Glomerular endothelial cell (primary cell): Measurements from ENCODE around the gene B3GNT8. TPM values are rescaled to one million over a fixed set of nuclear protein-coding genes. Genes with fewer than 3 reads are reported as not detected.
"Not testable (repeated sequence)": the region's sequence is repeated elsewhere in the genome, so short reads cannot be mapped to it uniquely, and the experiment has no call there.

Experiments used
- DNase-seq: peaks from one replicate; pipeline ENCODE4 v3.0.0-alpha.2; 2011; ENCODE audit warnings: low read depth, low spot score; ENCODE audit errors: extremely low read depth
- total RNA-seq: library from RNA; depleted of rRNA; stranded (reverse); fragments of >200 nt; gene quantifications from 2 replicates; pipeline ENCODE4 v1.2.3, GENCODE V29; 2015

The B3GNT8 gene
- 0.19 and 5.5 TPM in 2 replicates for total RNA-seq

GRCh38 chr19:41426952-41427646, at the start of gene B3GNT8:
TSS of gene B3GNT8 (minus strand) at chr19:41427374. CDS start at chr19:41426778, 596 bp downstream.
- DNase-seq = no peak

- no peak for DNase-seq
These were observed 49.4 kb upstream of the B3GNT8 start for GRCh38 chr19:41476583-41476982.

- not testable (repeated sequence) for DNase-seq
These were observed 36.4 kb upstream of the B3GNT8 start for GRCh38 chr19:41463257-41464256.

GRCh38 chr19:41462497-41462896, 35.3 kb upstream of the B3GNT8 start:
- no peak for DNase-seq

- DNase-seq = no peak
These were observed 30.1 kb upstream of the B3GNT8 start for GRCh38 chr19:41457241-41457640.

- DNase-seq = no peak
These were observed 29.3 kb upstream of the B3GNT8 start for GRCh38 chr19:41456342-41456918.

GRCh38 chr19:41455936-41456335, 28.8 kb upstream of the B3GNT8 start:
- DNase-seq = no peak

- DNase-seq = no peak
These were observed 25.6 kb upstream of the B3GNT8 start for GRCh38 chr19:41452584-41453275.

- no peak for DNase-seq
These were observed 22.6 kb upstream of the B3GNT8 start for GRCh38 chr19:41449865-41450178.

GRCh38 chr19:41449079-41449864, 22.1 kb upstream of the B3GNT8 start:
- peak; percentile 34 for DNase-seq

GRCh38 chr19:41447732-41448332, 20.7 kb upstream of the B3GNT8 start:
- no peak for DNase-seq

- no peak for DNase-seq
These were observed 18.4 kb upstream of the B3GNT8 start for GRCh38 chr19:41445575-41445974.

- DNase-seq = no peak
These were observed 16.8 kb upstream of the B3GNT8 start for GRCh38 chr19:41443813-41444455.

GRCh38 chr19:41442473-41443355, 15.5 kb upstream of the B3GNT8 start, which contains the start of gene ERICH4:
TSS of gene ERICH4 (plus strand) at chr19:41443156. CDS start at chr19:41443170, 14 bp downstream.
- DNase-seq = no peak

- no peak for DNase-seq
These were observed 14.3 kb upstream of the B3GNT8 start for GRCh38 chr19:41441321-41441945.

- DNase-seq = peak; percentile 96
These were observed 12.5 kb upstream of the B3GNT8 start, which contains the start of gene DMAC2 for GRCh38 chr19:41439441-41440222. TSS of gene DMAC2 (minus strand) at chr19:41439912. CDS start at chr19:41439899, 13 bp downstream.
